ENCODE data around the gene TMEFF2.
"Not testable (repeated sequence)": the region's sequence is repeated elsewhere in the genome, so short reads cannot be mapped to it uniquely, and the experiment has no call there.

The TMEFF2 gene

DNA sequence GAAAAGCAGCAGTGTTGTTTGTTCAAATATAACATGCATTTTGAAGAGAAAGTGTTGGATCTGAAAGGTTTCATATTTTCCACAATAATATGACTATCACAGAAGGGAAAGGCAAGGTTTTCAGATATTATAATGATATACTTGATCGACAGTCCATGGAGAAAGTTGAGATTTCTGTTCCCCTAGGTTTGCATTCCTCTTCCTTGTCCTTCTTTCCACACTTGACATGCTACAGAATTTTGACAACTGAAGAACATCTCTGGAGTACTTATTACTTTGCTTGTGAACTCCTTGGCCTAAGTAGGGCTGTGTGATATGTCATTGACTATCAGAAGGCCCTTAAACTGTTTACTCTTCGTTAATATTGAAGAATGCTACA, 46.5 kb downstream of the TMEFF2 start:
- H3K27me3 ChIP-seq (replicated peaks in 2 of 5; ENCODE audit: control insufficient read depth in 4 of 5, insufficient read depth in 5 of 5, low read length in 4 of 5) = no peaks in the 10 kb centered on the region
- POLR2A ChIA-PET = no interaction called here
- H3K36me3 ChIP-seq (ENCODE audit: control insufficient read depth in 4 of 4, insufficient read depth in 4 of 4, low read length in 3 of 4) = no peaks in the 10 kb centered on the region
- CTCF ChIA-PET = no interaction called here
- H3K27ac ChIP-seq (ENCODE audit: insufficient read depth in 1 of 2, low read depth in 1 of 2, low read length in 2 of 2, poor library complexity in 1 of 2, severe bottlenecking in 2 of 2) = no peak overlapping the region
- whole genome bisulfite sequencing (ENCODE audit: insufficient coverage) = 75% methylated on average over 1 of the region's 2 CpGs
- H3K9me3 ChIP-seq (ENCODE audit: control extremely low read depth in 1 of 5, control insufficient read depth in 4 of 5, insufficient read depth in 2 of 5, low read depth in 1 of 5, low read length in 4 of 5) = no peaks in the 10 kb centered on the region
- no peak overlapping the region for H3K4me3 ChIP-seq (ENCODE audit: control insufficient read depth in 1 of 7, extremely low read depth in 1 of 7, insufficient read depth in 4 of 7, low read depth in 2 of 7, low read length in 6 of 7)
- peaks cover 0 to 13% (median 0%) of the 10 kb centered on the region in 4 experiments for H3K4me1 ChIP-seq (ENCODE audit: control extremely low read depth in 1 of 4, control insufficient read depth in 4 of 4, insufficient read depth in 4 of 4, low read length in 3 of 4)
- no peak for DNase-seq

DNA sequence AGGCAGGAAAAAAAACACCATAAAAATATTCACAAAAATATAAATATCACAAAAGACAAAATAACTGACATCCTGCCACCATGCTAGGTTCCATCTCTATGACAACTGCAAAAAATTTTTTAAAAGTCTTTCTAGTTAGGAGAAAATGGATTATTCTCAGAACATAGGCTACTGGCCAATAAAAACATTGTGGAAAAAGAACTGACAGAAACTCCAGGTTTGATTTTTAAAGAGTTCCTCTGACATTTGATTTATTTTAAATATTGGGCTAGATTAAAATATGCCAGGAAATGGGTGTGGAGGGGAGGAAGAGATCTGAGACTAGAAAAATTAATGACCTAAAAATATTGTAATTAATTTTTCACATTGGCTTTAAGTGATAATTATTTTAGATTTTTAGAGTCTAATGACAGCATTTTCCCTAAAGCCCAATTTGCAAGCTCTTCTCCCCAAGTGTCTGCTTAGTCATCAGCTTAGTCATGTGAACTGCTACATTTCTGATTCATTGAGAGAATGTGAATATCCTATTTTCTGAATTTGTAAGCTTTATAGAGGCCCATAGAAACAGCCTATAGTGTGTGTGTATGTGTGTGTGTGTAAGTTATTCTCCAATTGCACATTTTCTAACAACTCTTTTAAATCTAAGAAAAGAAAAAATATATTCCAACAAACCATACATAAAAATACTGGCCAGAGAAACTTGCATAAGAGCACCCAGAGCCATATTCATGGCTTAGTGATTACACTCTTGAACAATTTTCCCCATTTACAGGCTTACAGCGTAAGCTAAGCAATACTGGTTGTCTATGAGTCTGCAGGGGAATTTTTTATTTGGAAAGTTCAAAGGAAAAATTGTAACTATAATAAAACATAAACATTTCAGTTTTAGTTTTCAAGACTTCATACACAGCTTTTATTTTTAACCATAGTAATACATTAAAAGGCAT, 48.4 kb downstream of the TMEFF2 start:
- CTCF ChIA-PET = interaction anchor here (0.8 kb wide), 1 partner anchor 8 kb away, joined by 3 read pairs; no protein-coding TSS in a partner anchor
- H3K4me1 ChIP-seq (ENCODE audit: control extremely low read depth in 1 of 4, control insufficient read depth in 4 of 4, insufficient read depth in 4 of 4, low read length in 3 of 4) = peaks cover 0 to 13% (median 0%) of the 10 kb centered on the region in 4 experiments
- no peaks in the 10 kb centered on the region for H3K36me3 ChIP-seq (ENCODE audit: control insufficient read depth in 4 of 4, insufficient read depth in 4 of 4, low read length in 3 of 4)
- H3K27ac ChIP-seq (ENCODE audit: insufficient read depth in 1 of 2, low read depth in 1 of 2, low read length in 2 of 2, poor library complexity in 1 of 2, severe bottlenecking in 2 of 2) = no peak overlapping the region
- POLR2A ChIA-PET = interaction anchor here (0.6 kb wide), 1 partner anchor 93 kb away, joined by 6 read pairs; no protein-coding TSS in a partner anchor
- no peaks in the 10 kb centered on the region for H3K27me3 ChIP-seq (replicated peaks in 2 of 5; ENCODE audit: control insufficient read depth in 4 of 5, insufficient read depth in 5 of 5, low read length in 4 of 5)
- no peaks in the 10 kb centered on the region for H3K9me3 ChIP-seq (ENCODE audit: control extremely low read depth in 1 of 5, control insufficient read depth in 4 of 5, insufficient read depth in 2 of 5, low read depth in 1 of 5, low read length in 4 of 5)
- WGBS (ENCODE audit: insufficient coverage) = no CpG with 5 or more reads among the region's 1 CpG
- peak in 2 of 3 donors; percentile 39 to 59 for DNase-seq
- no peak overlapping the region for H3K4me3 ChIP-seq (ENCODE audit: control insufficient read depth in 1 of 7, extremely low read depth in 1 of 7, insufficient read depth in 4 of 7, low read depth in 2 of 7, low read length in 6 of 7)

DNA sequence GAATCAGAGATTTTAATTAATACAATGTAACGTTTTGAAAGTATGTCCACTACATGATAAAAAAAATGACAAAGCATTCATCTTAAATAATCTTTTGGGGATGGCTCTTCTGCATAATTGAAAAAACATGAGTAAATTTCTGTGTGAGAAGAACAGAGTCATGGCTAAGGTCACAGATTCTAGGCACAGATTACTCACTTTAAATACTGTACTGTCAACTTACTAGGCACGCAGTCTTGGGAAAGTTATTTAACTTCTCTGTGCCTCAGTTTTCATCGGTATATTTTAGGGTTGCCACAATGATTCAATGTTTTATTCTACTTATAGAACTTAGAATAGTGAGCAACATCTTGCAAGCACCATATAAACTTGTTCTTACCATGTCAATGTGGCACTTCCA, 49.2 kb downstream of the TMEFF2 start:
- CTCF ChIA-PET = no interaction called here
- POLR2A ChIA-PET = no interaction called here
- WGBS (ENCODE audit: insufficient coverage) = no CpG with 5 or more reads among the region's 3 CpGs
- no peak for DNase-seq
- Histone ChIP-seq H3K27ac (ENCODE audit: insufficient read depth in 1 of 2, low read depth in 1 of 2, low read length in 2 of 2, poor library complexity in 1 of 2, severe bottlenecking in 2 of 2) (no peak overlapping the region), H3K27me3 (replicated peaks in 2 of 5; ENCODE audit: control insufficient read depth in 4 of 5, insufficient read depth in 5 of 5, low read length in 4 of 5) (no peaks in the 10 kb centered on the region), H3K4me1 (ENCODE audit: control extremely low read depth in 1 of 4, control insufficient read depth in 4 of 4, insufficient read depth in 4 of 4, low read length in 3 of 4) (peaks cover 0 to 13% (median 0%) of the 10 kb centered on the region in 4 experiments), H3K36me3 (ENCODE audit: control insufficient read depth in 4 of 4, insufficient read depth in 4 of 4, low read length in 3 of 4) (no peaks in the 10 kb centered on the region), H3K4me3 (ENCODE audit: control insufficient read depth in 1 of 7, extremely low read depth in 1 of 7, insufficient read depth in 4 of 7, low read depth in 2 of 7, low read length in 6 of 7) (no peak overlapping the region), H3K9me3 (ENCODE audit: control extremely low read depth in 1 of 5, control insufficient read depth in 4 of 5, insufficient read depth in 2 of 5, low read depth in 1 of 5, low read length in 4 of 5) (no peaks in the 10 kb centered on the region)

- Histone ChIP-seq H3K9me3 (ENCODE audit: control extremely low read depth in 1 of 5, control insufficient read depth in 4 of 5, insufficient read depth in 2 of 5, low read depth in 1 of 5, low read length in 4 of 5) (no peaks in the 10 kb centered on the region), H3K4me1 (ENCODE audit: control extremely low read depth in 1 of 4, control insufficient read depth in 4 of 4, insufficient read depth in 4 of 4, low read length in 3 of 4) (no peaks in the 10 kb centered on the region), H3K27me3 (replicated peaks in 2 of 5; ENCODE audit: control insufficient read depth in 4 of 5, insufficient read depth in 5 of 5, low read length in 4 of 5) (no peaks in the 10 kb centered on the region), H3K36me3 (ENCODE audit: control insufficient read depth in 4 of 4, insufficient read depth in 4 of 4, low read length in 3 of 4) (no peaks in the 10 kb centered on the region), H3K4me3 (ENCODE audit: control insufficient read depth in 1 of 7, extremely low read depth in 1 of 7, insufficient read depth in 4 of 7, low read depth in 2 of 7, low read length in 6 of 7) (no peak overlapping the region), H3K27ac (ENCODE audit: insufficient read depth in 1 of 2, low read depth in 1 of 2, low read length in 2 of 2, poor library complexity in 1 of 2, severe bottlenecking in 2 of 2) (no peak overlapping the region)
- DNase-seq = no peak
- 93% methylated on average over 2 of the region's 7 CpGs for WGBS (ENCODE audit: insufficient coverage)
- ChIA-PET POLR2A (no interaction called here), CTCF (interaction anchor here (0.7 to 2.0 kb wide), 4 partner anchors 18 to 328 kb away, joined by 3 to 5 read pairs (median 3); no protein-coding TSS in a partner anchor)
These were observed 54.4 kb downstream of the TMEFF2 start for GRCh38 chr2:192140236-192140839.

GRCh38 chr2:192139813-192140212, 54.9 kb downstream of the TMEFF2 start:
- H3K4me1 ChIP-seq (ENCODE audit: control extremely low read depth in 1 of 4, control insufficient read depth in 4 of 4, insufficient read depth in 4 of 4, low read length in 3 of 4) = no peaks in the 10 kb centered on the region
- H3K27me3 ChIP-seq (replicated peaks in 2 of 5; ENCODE audit: control insufficient read depth in 4 of 5, insufficient read depth in 5 of 5, low read length in 4 of 5) = no peaks in the 10 kb centered on the region
- no peak for DNase-seq
- H3K9me3 ChIP-seq (ENCODE audit: control extremely low read depth in 1 of 5, control insufficient read depth in 4 of 5, insufficient read depth in 2 of 5, low read depth in 1 of 5, low read length in 4 of 5) = no peaks in the 10 kb centered on the region
- H3K36me3 ChIP-seq (ENCODE audit: control insufficient read depth in 4 of 4, insufficient read depth in 4 of 4, low read length in 3 of 4) = no peaks in the 10 kb centered on the region
- no CpG with 5 or more reads among the region's 1 CpG for WGBS (ENCODE audit: insufficient coverage)
- H3K4me3 ChIP-seq (ENCODE audit: control insufficient read depth in 1 of 7, extremely low read depth in 1 of 7, insufficient read depth in 4 of 7, low read depth in 2 of 7, low read length in 6 of 7) = no peak overlapping the region
- H3K27ac ChIP-seq (ENCODE audit: insufficient read depth in 1 of 2, low read depth in 1 of 2, low read length in 2 of 2, poor library complexity in 1 of 2, severe bottlenecking in 2 of 2) = no peak overlapping the region
- CTCF ChIA-PET = interaction anchor here (0.7 to 2.0 kb wide), 3 partner anchors 18 to 327 kb away, joined by 3 to 5 read pairs (median 3); no protein-coding TSS in a partner anchor
- POLR2A ChIA-PET = no interaction called here

GRCh38 chr2:192137451-192137850, 57.3 kb downstream of the TMEFF2 start:
- POLR2A ChIA-PET = no interaction called here
- Histone ChIP-seq H3K4me3 (ENCODE audit: control insufficient read depth in 1 of 7, extremely low read depth in 1 of 7, insufficient read depth in 4 of 7, low read depth in 2 of 7, low read length in 6 of 7) (no peak overlapping the region), H3K9me3 (ENCODE audit: control extremely low read depth in 1 of 5, control insufficient read depth in 4 of 5, insufficient read depth in 2 of 5, low read depth in 1 of 5, low read length in 4 of 5) (no peaks in the 10 kb centered on the region), H3K27me3 (replicated peaks in 2 of 5; ENCODE audit: control insufficient read depth in 4 of 5, insufficient read depth in 5 of 5, low read length in 4 of 5) (no peaks in the 10 kb centered on the region), H3K36me3 (ENCODE audit: control insufficient read depth in 4 of 4, insufficient read depth in 4 of 4, low read length in 3 of 4) (no peaks in the 10 kb centered on the region), H3K4me1 (ENCODE audit: control extremely low read depth in 1 of 4, control insufficient read depth in 4 of 4, insufficient read depth in 4 of 4, low read length in 3 of 4) (no peaks in the 10 kb centered on the region), H3K27ac (ENCODE audit: insufficient read depth in 1 of 2, low read depth in 1 of 2, low read length in 2 of 2, poor library complexity in 1 of 2, severe bottlenecking in 2 of 2) (no peak overlapping the region)
- 100% methylated on average over 1 of the region's 1 CpG for WGBS (ENCODE audit: insufficient coverage)
- CTCF ChIA-PET = interaction anchor here (0.7 kb wide), 1 partner anchor 9 kb away, joined by 3 read pairs; no protein-coding TSS in a partner anchor
- no peak for DNase-seq

DNA sequence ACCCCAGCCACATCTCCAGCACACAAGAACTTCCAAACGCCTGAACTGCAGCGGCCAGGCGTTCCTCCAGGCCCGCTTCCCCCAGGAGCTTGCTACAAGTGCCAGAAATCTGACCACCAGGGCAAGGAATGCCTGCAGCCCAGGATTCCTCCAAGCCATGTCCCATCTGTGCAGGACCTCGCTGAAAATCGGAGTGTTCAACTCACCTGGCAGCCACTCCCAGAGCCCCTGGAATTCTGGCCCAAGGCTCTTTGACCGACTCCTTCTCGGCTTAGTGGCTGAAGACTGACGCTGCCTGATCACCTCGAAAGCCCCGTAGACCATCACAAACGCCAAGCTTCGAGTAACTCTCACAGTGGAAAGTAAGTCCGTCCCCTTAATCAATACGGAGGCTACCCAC, 62.1 kb downstream of the TMEFF2 start:
- H3K36me3 ChIP-seq (ENCODE audit: control insufficient read depth in 4 of 4, insufficient read depth in 4 of 4, low read length in 3 of 4); DNase-seq; H3K9me3 ChIP-seq (ENCODE audit: control extremely low read depth in 1 of 5, control insufficient read depth in 4 of 5, insufficient read depth in 2 of 5, low read depth in 1 of 5, low read length in 4 of 5); CTCF ChIA-PET; H3K4me3 ChIP-seq (ENCODE audit: control insufficient read depth in 1 of 7, extremely low read depth in 1 of 7, insufficient read depth in 4 of 7, low read depth in 2 of 7, low read length in 6 of 7); H3K27me3 ChIP-seq (replicated peaks in 2 of 5; ENCODE audit: control insufficient read depth in 4 of 5, insufficient read depth in 5 of 5, low read length in 4 of 5); H3K27ac ChIP-seq (ENCODE audit: insufficient read depth in 1 of 2, low read depth in 1 of 2, low read length in 2 of 2, poor library complexity in 1 of 2, severe bottlenecking in 2 of 2); POLR2A ChIA-PET; H3K4me1 ChIP-seq (ENCODE audit: control extremely low read depth in 1 of 4, control insufficient read depth in 4 of 4, insufficient read depth in 4 of 4, low read length in 3 of 4): not testable (repeated sequence)
- 100% methylated on average over 9 of the region's 15 CpGs for WGBS (ENCODE audit: insufficient coverage)

Data from common myeloid progenitor, CD34-positive (primary cell).